Measurements from ENCODE around the gene WRAP73.

Gene WRAP73

DNA sequence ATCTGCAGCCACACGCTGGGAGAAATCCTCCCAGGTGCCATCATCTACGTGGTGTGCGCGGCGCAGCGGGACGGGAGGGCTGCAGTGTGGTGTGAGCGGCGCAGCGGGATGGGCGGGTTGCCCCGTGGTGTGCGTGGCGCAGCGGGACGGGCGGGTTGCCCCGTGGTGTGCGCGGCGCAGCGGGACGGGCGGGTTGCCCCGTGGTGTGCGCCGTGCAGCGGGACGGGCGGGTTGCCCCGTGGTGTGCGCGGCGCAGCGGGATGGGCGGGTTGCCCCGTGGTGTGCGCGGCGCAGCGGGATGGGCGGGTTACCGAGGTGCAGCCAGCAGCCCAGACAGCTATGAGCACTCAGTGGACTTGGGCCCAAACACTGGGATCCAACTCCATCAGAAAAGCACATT lies 4.7 kb downstream of the WRAP73 start:
- Histone ChIP-seq H3K27me3 (ENCODE audit: control insufficient read depth in 1 of 2, insufficient read depth in 2 of 2, low read length in 2 of 2) (no peaks in the 10 kb centered on the region), H3K27ac (ENCODE audit: low read length) (no peak overlapping the region), H3K9ac (ENCODE audit: low read length in 2 of 2) (no peak overlapping the region), H3K4me3 (ENCODE audit: low read length in 2 of 2) (no peak overlapping the region), H3K4me1 (ENCODE audit: control insufficient read depth, insufficient read depth, low read length) (peaks cover 10% of the 10 kb centered on the region), H3K9me3 (ENCODE audit: control insufficient read depth in 2 of 2, low read length in 2 of 2) (no peaks in the 10 kb centered on the region), H3K36me3 (ENCODE audit: control insufficient read depth in 2 of 2, insufficient read depth in 2 of 2, low read length in 2 of 2) (peaks cover 13 to 18% of the 10 kb centered on the region in 2 donors)

GRCh38 chr1:3644273-3644672 lies 5.6 kb downstream of the WRAP73 start:
- Histone ChIP-seq H3K9me3 (ENCODE audit: control insufficient read depth in 2 of 2, low read length in 2 of 2) (no peaks in the 10 kb centered on the region), H3K27ac (ENCODE audit: low read length) (no peak overlapping the region), H3K4me1 (ENCODE audit: control insufficient read depth, insufficient read depth, low read length) (peaks cover 4% of the 10 kb centered on the region), H3K36me3 (ENCODE audit: control insufficient read depth in 2 of 2, insufficient read depth in 2 of 2, low read length in 2 of 2) (peaks cover 14 to 22% of the 10 kb centered on the region in 2 donors), H3K27me3 (ENCODE audit: control insufficient read depth in 1 of 2, insufficient read depth in 2 of 2, low read length in 2 of 2) (no peaks in the 10 kb centered on the region), H3K4me3 (ENCODE audit: low read length in 2 of 2) (no peak overlapping the region), H3K9ac (ENCODE audit: low read length in 2 of 2) (no peak overlapping the region)

GRCh38 chr1:3642919-3643675 lies 6.8 kb downstream of the WRAP73 start:
- Histone ChIP-seq H3K27me3 (ENCODE audit: control insufficient read depth in 1 of 2, insufficient read depth in 2 of 2, low read length in 2 of 2) (no peaks in the 10 kb centered on the region), H3K27ac (ENCODE audit: low read length) (no peak overlapping the region), H3K4me1 (ENCODE audit: control insufficient read depth, insufficient read depth, low read length) (no peaks in the 10 kb centered on the region), H3K9ac (ENCODE audit: low read length in 2 of 2) (no peak overlapping the region), H3K9me3 (ENCODE audit: control insufficient read depth in 2 of 2, low read length in 2 of 2) (no peaks in the 10 kb centered on the region), H3K36me3 (ENCODE audit: control insufficient read depth in 2 of 2, insufficient read depth in 2 of 2, low read length in 2 of 2) (peaks cover 21 to 29% of the 10 kb centered on the region in 2 donors), H3K4me3 (ENCODE audit: low read length in 2 of 2) (no peak overlapping the region)

- Histone ChIP-seq H3K27me3 (ENCODE audit: control insufficient read depth in 1 of 2, insufficient read depth in 2 of 2, low read length in 2 of 2) (no peaks in the 10 kb centered on the region), H3K4me3 (ENCODE audit: low read length in 2 of 2) (no peak overlapping the region), H3K4me1 (ENCODE audit: control insufficient read depth, insufficient read depth, low read length) (no peaks in the 10 kb centered on the region), H3K9ac (ENCODE audit: low read length in 2 of 2) (no peak overlapping the region), H3K36me3 (ENCODE audit: control insufficient read depth in 2 of 2, insufficient read depth in 2 of 2, low read length in 2 of 2) (peaks cover 26 to 35% of the 10 kb centered on the region in 2 donors), H3K9me3 (ENCODE audit: control insufficient read depth in 2 of 2, low read length in 2 of 2) (no peaks in the 10 kb centered on the region), H3K27ac (ENCODE audit: low read length) (no peak overlapping the region)
Observed at GRCh38 chr1:3641816-3642215, 8.1 kb downstream of the WRAP73 start.

DNA sequence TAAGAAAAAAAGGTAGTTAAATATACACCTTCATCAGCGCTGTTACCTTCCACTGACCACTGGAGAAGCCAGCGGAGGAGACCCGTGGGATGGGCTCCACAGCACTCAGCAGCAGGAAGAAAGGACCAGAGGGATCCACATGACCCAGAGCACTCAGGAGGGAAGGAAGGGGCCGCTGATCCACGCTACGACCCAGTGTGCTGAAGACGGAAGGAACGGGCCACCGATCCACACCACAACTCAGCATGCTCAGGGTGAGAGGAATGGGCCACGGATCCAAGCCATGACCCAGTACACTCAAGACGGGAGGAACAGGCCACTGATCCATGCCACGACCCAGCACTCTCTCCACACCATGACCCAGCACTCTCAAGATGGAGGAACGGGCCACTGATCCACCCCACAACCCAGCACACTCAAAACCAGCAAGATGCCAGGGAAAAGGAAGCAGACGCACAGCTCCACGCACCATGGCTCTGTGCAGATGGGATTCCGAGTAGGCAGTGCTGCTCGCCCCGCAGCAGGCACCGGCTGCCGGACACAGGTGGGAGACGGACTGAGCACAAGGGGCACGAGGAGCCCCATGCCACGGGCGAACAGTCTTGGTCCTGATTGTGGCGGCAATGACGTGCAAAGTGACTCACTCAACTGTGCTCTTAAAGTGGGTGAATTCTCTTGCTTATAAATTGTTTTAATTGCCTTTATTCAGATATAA lies 8.7 kb downstream of the WRAP73 start:
- no peaks in the 10 kb centered on the region for H3K9me3 ChIP-seq (ENCODE audit: control insufficient read depth in 2 of 2, low read length in 2 of 2)
- no peak overlapping the region for H3K9ac ChIP-seq (ENCODE audit: low read length in 2 of 2)
- H3K27me3 ChIP-seq (ENCODE audit: control insufficient read depth in 1 of 2, insufficient read depth in 2 of 2, low read length in 2 of 2), result no peaks in the 10 kb centered on the region
- H3K27ac ChIP-seq (ENCODE audit: low read length), result no peak overlapping the region
- H3K4me3 ChIP-seq (ENCODE audit: low read length in 2 of 2), result no peak overlapping the region
- no peaks in the 10 kb centered on the region for H3K4me1 ChIP-seq (ENCODE audit: control insufficient read depth, insufficient read depth, low read length)
- H3K36me3 ChIP-seq (ENCODE audit: control insufficient read depth in 2 of 2, insufficient read depth in 2 of 2, low read length in 2 of 2), result peaks cover 26 to 36% of the 10 kb centered on the region in 2 donors

DNA sequence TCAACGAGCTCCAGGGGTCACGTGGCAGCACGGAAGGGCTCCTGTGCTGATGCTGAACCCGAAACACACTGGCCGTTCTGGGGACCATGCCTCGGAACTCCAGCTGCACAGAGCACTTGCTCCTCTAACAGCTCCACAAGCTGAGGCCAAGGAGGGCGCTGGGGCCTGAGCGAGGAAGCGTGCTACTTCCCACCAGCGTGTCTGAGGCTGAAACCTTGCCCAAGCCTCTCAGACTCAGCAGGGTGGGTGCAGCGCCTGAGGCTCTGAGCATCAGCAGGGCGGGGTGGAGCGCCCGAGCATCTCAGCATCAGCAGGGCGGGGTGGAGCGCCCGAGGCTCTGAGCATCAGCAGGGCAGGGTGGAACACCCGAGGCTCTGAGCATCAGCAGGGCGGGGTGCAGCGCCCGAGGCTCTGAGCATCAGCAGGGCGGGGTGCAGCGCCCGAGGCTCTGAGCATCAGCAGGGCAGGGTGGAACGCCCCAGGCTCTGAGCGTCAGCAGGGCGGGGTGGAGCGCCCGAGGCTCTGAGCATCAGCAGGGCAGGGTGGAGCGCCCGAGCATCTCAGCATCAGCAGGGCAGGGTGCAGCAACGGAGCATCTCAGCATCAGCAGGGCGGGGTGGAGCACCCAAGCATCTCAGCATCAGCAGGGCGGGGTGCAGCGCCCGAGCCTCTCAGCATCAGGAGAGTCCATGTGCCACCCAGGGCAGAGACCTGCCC lies 9.6 kb downstream of the WRAP73 start:
- no peak overlapping the region for H3K4me3 ChIP-seq (ENCODE audit: low read length in 2 of 2)
- no peaks in the 10 kb centered on the region for H3K4me1 ChIP-seq (ENCODE audit: control insufficient read depth, insufficient read depth, low read length)
- H3K9ac ChIP-seq (ENCODE audit: low read length in 2 of 2), result no peak overlapping the region
- no peaks in the 10 kb centered on the region for H3K9me3 ChIP-seq (ENCODE audit: control insufficient read depth in 2 of 2, low read length in 2 of 2)
- H3K36me3 ChIP-seq (ENCODE audit: control insufficient read depth in 2 of 2, insufficient read depth in 2 of 2, low read length in 2 of 2), result peaks cover 31 to 40% of the 10 kb centered on the region in 2 donors
- H3K27me3 ChIP-seq (ENCODE audit: control insufficient read depth in 1 of 2, insufficient read depth in 2 of 2, low read length in 2 of 2), result no peaks in the 10 kb centered on the region
- H3K27ac ChIP-seq (ENCODE audit: low read length), result no peak overlapping the region

DNA sequence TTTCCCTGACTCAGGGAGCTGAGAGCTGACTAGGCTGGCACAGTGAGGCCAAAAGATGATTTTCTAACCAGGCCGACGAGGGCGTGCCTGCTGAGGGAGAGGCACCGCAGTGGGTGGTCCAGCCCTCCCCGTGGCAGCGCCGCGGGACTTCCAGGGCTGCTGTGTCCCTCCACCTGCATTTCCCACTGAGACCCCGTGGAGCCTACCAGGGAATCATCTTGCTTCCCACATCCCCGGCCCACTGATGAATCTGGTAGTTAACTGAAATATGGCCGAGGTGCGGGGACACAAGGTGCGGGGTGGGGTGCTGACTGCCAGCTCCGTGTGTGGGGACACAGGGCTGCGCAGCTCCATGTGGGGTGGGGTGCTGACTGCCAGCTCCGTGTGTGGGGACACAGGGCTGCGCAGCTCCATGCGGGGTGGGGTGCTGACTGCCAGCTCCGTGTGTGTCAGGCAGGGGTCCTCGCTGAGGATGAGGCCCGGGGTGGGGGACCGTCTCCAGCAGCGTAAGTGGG lies 10.4 kb downstream of the WRAP73 start:
- Histone ChIP-seq H3K4me1 (ENCODE audit: control insufficient read depth, insufficient read depth, low read length) (no peaks in the 10 kb centered on the region), H3K27ac (ENCODE audit: low read length) (no peak overlapping the region), H3K36me3 (ENCODE audit: control insufficient read depth in 2 of 2, insufficient read depth in 2 of 2, low read length in 2 of 2) (peaks cover 39 to 47% of the 10 kb centered on the region in 2 donors)

DNA sequence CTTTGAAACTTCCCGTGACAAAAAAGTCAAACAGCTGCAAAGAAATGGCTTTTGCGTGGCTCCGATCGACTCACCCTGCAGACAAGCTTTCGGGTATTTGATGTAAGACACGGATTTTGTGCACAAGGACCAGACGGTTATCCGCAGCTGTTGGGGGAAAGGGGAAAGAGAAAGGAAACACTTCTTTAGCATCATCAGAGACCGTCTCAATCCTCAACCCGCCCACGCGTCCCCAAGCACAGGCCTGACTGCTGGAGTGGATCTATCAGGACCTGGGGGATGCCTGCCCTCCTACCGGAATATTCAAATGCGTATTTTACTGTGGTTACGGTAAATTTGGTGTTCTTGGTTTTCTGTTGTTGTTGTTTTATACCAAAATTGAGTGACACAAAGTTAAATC lies 11.2 kb downstream of the WRAP73 start:
- H3K4me3 ChIP-seq (ENCODE audit: low read length in 2 of 2), result no peak overlapping the region
- no peaks in the 10 kb centered on the region for H3K27me3 ChIP-seq (ENCODE audit: control insufficient read depth in 1 of 2, insufficient read depth in 2 of 2, low read length in 2 of 2)
- H3K9ac ChIP-seq (ENCODE audit: low read length in 2 of 2), result no peak overlapping the region
- no peaks in the 10 kb centered on the region for H3K4me1 ChIP-seq (ENCODE audit: control insufficient read depth, insufficient read depth, low read length)
- H3K36me3 ChIP-seq (ENCODE audit: control insufficient read depth in 2 of 2, insufficient read depth in 2 of 2, low read length in 2 of 2), result peaks cover 45 to 53% of the 10 kb centered on the region in 2 donors
- no peaks in the 10 kb centered on the region for H3K9me3 ChIP-seq (ENCODE audit: control insufficient read depth in 2 of 2, low read length in 2 of 2)
- H3K27ac ChIP-seq (ENCODE audit: low read length), result no peak overlapping the region

More for the DNA sequence above, 10.4 kb downstream of the WRAP73 start:
- Histone ChIP-seq H3K27me3 (ENCODE audit: control insufficient read depth in 1 of 2, insufficient read depth in 2 of 2, low read length in 2 of 2) (no peaks in the 10 kb centered on the region), H3K4me3 (ENCODE audit: low read length in 2 of 2) (no peak overlapping the region), H3K9me3 (ENCODE audit: control insufficient read depth in 2 of 2, low read length in 2 of 2) (no peaks in the 10 kb centered on the region), H3K9ac (ENCODE audit: low read length in 2 of 2) (no peak overlapping the region)

- peaks cover 50 to 58% of the 10 kb centered on the region in 2 donors for H3K36me3 ChIP-seq (ENCODE audit: control insufficient read depth in 2 of 2, insufficient read depth in 2 of 2, low read length in 2 of 2)
- no peak overlapping the region for H3K9ac ChIP-seq (ENCODE audit: low read length in 2 of 2)
- H3K9me3 ChIP-seq (ENCODE audit: control insufficient read depth in 2 of 2, low read length in 2 of 2), result no peaks in the 10 kb centered on the region
- no peak overlapping the region for H3K27ac ChIP-seq (ENCODE audit: low read length)
- no peaks in the 10 kb centered on the region for H3K27me3 ChIP-seq (ENCODE audit: control insufficient read depth in 1 of 2, insufficient read depth in 2 of 2, low read length in 2 of 2)
- no peaks in the 10 kb centered on the region for H3K4me1 ChIP-seq (ENCODE audit: control insufficient read depth, insufficient read depth, low read length)
- no peak overlapping the region for H3K4me3 ChIP-seq (ENCODE audit: low read length in 2 of 2)
Observed at GRCh38 chr1:3638027-3638426, 11.9 kb downstream of the WRAP73 start.

GRCh38 chr1:3636531-3636930 lies 13.4 kb downstream of the WRAP73 start:
- Histone ChIP-seq H3K4me3 (ENCODE audit: low read length in 2 of 2) (no peak overlapping the region), H3K9me3 (ENCODE audit: control insufficient read depth in 2 of 2, low read length in 2 of 2) (no peaks in the 10 kb centered on the region), H3K9ac (ENCODE audit: low read length in 2 of 2) (no peak overlapping the region), H3K27me3 (ENCODE audit: control insufficient read depth in 1 of 2, insufficient read depth in 2 of 2, low read length in 2 of 2) (no peaks in the 10 kb centered on the region), H3K27ac (ENCODE audit: low read length) (no peak overlapping the region), H3K4me1 (ENCODE audit: control insufficient read depth, insufficient read depth, low read length) (no peaks in the 10 kb centered on the region), H3K36me3 (ENCODE audit: control insufficient read depth in 2 of 2, insufficient read depth in 2 of 2, low read length in 2 of 2) (peaks cover 59 to 64% of the 10 kb centered on the region in 2 donors)
